Stimulated activated naive CD8-positive, alpha-beta T cell treated with anti-CD3 and anti-CD28 coated beads, Interleukin-15, amount 100 ng/mL, for 72 hours (primary cell): ENCODE results near the gene DIPK1B.

ENCODE experiments used
- ATAC-seq: fragments of 150-1000 bp; cut with Tn5 transposase; 2 replicates; pipeline ENCODE4 v1.10.0; 2021; ENCODE audit warnings: mild to moderate bottlenecking, moderate library complexity
- DNase-seq, 2 donors: peaks; one replicate each; pipeline ENCODE4 v3.0.0; 2021 to 2022
- H3K27ac Mint-ChIP-seq, 2 donors: one replicate each; pipeline ENCODE4 v1.8.0; 2022; ENCODE audit warnings: mild to moderate bottlenecking in 2 of 2, mixed read lengths in 2 of 2, moderate library complexity in 2 of 2
- H3K27me3 Mint-ChIP-seq: one replicate; pipeline ENCODE4 v1.8.0; 2022; ENCODE audit warnings: mixed read lengths
- H3K4me1 Mint-ChIP-seq: one replicate; pipeline ENCODE4 v1.8.0; 2022; ENCODE audit warnings: mild to moderate bottlenecking, mixed read lengths
- H3K4me3 Mint-ChIP-seq, 2 donors: one replicate each; pipeline ENCODE4 v1.8.0; 2022; ENCODE audit warnings: mild to moderate bottlenecking in 2 of 2, mixed read lengths in 2 of 2, moderate library complexity in 1 of 2
- H3K9me3 Mint-ChIP-seq, 2 donors: one replicate each; pipeline ENCODE4 v1.8.0; 2022; ENCODE audit warnings: mixed read lengths in 2 of 2

DIPK1B gene

GRCh38 chr9:136714096-136714892, 1.9 kb downstream of the DIPK1B start:
- Mint-ChIP-seq H3K4me3 (peak overlapping the region in 1 of 2 donors; percentile 24), H3K27me3 (peaks cover 59% of the 10 kb centered on the region)

GRCh38 chr9:136714893-136715274, 2.5 kb downstream of the DIPK1B start:
- DNase-seq (no peak), ATAC-seq (no peak)
- Mint-ChIP-seq H3K27me3 (peaks cover 53% of the 10 kb centered on the region), H3K4me3 (no peak overlapping the region), H3K9me3 (no peaks in the 10 kb centered on the region), H3K27ac (no peak overlapping the region), H3K4me1 (peaks cover 29% of the 10 kb centered on the region)

More at GRCh38 chr9:136714096-136714892, 1.9 kb downstream of the DIPK1B start:
- Mint-ChIP-seq H3K27ac (peak overlapping the region in 1 of 2 donors; percentile 54), H3K9me3 (no peaks in the 10 kb centered on the region), H3K4me1 (peaks cover 26% of the 10 kb centered on the region)
- DNase-seq (no peak), ATAC-seq (no peak)

DNA sequence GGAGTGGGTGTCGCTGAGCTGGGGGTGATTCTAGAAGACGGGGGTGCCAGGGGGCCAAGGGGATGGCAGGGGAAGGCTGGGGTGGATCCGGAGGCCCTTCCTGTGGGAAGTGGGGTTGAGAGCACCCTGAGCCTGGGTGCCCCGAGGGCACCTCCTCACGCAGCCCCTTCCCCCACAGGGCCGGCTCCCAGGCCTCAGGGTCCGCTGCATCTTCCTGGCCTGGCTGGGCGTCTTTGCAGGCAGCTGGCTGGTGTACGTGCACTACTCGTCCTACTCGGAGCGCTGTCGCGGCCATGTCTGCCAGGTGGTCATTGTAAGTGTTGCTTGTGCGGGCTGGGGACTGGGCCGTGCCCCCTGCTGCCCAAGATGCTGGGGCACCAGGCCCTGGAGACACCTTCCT, 5.0 kb downstream of the DIPK1B start:
- no peak for ATAC-seq
- no peak overlapping the region for H3K4me3 Mint-ChIP-seq
- H3K27me3 Mint-ChIP-seq = peaks cover 32% of the 10 kb centered on the region
- H3K27ac Mint-ChIP-seq = no peak overlapping the region
- no peak for DNase-seq
- peaks cover 29% of the 10 kb centered on the region for H3K4me1 Mint-ChIP-seq
- no peaks in the 10 kb centered on the region for H3K9me3 Mint-ChIP-seq

DNA sequence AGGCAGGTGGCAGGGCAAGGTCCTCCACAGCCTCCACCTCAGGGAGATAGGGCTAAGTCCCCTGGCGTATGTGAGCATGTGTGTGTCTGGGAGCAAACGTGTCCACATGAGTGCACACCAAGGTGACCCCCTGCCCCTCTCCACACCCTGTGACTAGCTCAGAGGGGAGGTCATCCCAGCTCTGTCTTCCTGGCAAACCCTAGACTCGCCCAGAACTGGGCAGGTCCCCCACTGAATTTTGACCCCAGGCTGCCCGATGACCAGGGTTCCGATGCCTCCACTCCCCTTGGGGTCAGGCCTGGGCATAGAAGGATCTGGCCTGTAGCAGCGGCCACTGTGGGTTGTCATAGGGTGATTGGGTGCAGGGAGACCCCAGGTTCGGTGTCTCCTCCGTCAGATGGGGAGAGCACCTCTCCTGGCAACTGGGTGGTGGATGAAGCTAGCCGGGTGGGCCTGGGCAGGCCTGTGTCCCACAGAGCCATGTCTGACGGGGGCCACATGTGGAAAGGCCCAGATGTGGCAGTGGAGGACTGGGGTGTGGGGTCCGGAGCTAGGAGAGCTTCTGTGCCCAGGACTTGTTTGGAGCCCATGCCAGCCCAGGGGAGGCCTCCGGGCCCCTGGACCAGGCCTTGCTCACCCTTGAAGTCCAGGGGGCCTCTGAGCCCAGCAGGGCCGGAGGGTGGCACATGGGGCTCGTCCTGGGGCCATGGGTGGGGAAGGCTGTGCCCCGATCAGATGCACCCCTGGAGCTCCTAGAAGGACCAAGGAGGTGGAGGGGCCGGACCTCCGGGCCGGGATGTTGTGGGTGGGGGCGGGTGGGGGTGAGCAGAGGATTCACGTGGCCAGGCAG, 6.2 kb downstream of the DIPK1B start:
- no peaks in the 10 kb centered on the region for H3K9me3 Mint-ChIP-seq
- no peak overlapping the region for H3K27ac Mint-ChIP-seq
- peaks cover 30% of the 10 kb centered on the region for H3K4me1 Mint-ChIP-seq
- no peak overlapping the region for H3K4me3 Mint-ChIP-seq
- DNase-seq (no peak), ATAC-seq (peak; percentile 10)
- peaks cover 24% of the 10 kb centered on the region for H3K27me3 Mint-ChIP-seq

GRCh38 chr9:136719195-136719880, 7.0 kb downstream of the DIPK1B start:
- Mint-ChIP-seq H3K4me3 (no peak overlapping the region), H3K9me3 (no peaks in the 10 kb centered on the region), H3K27ac (no peak overlapping the region), H3K4me1 (peaks cover 31% of the 10 kb centered on the region), H3K27me3 (peaks cover 17% of the 10 kb centered on the region)
- DNase-seq (no peak), ATAC-seq (peak; percentile 30)

DNA sequence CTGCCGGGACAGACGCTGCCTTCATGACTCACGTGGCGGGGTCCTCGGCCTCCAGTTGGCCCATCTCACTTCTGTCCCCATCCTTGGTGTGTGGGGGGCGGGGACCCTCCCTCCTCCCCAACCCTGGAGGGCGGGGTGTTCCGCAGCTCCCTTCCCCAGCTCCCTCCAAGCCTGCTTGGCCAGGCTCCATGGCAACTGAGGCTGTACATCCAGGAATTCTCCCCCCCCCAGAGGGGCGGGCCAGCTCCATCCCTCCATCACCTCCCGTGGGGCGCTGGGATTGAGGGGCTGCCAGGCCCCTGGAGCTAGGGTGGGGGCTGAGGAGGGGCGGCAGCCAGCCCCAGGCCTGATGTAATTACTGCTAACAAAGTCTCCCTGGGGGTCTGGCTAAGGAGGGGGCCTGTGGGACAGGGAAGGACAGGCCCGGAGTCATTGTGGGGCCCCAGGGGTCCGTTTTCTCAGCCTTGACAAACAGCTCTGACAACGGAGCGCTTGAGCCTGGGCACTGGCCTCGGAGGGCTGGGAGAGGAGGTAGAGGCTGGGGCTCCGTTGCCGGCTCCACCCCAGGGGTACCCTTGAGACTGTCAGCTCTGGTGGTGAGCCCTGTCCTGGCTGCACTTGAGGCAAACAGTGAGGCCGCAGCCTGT, 8.0 kb downstream of the DIPK1B start:
- Mint-ChIP-seq H3K27ac (peak overlapping the region in 1 of 2 donors; percentile 82), H3K27me3 (peaks cover 9% of the 10 kb centered on the region), H3K9me3 (no peaks in the 10 kb centered on the region), H3K4me3 (no peak overlapping the region), H3K4me1 (peaks cover 42% of the 10 kb centered on the region)
- DNase-seq (no peak), ATAC-seq (no peak)

DNA sequence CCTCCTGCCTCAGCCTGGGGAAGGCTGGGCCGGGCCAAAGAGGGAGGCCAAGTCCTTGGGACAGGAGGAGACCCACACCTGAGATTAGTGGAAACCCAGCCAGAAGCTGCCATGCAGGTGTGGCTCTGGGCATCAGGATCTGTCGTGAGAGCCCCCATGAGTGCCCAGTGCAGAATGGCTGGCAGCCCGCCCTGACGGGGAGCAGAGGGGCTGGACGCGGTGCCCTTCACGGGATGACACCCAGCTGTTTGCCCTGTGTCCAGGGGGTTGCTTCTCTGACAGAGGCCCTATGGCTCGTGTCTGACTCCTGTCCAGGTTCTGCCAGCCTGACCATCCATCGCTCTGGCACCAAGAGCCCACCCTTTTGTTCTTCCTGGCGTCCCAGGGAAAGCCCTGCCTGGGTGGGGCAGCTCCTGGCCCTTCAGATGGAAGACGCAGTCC, 8.5 kb downstream of the DIPK1B start:
- H3K4me3 Mint-ChIP-seq = no peak overlapping the region
- no peak for ATAC-seq
- H3K4me1 Mint-ChIP-seq = peaks cover 47% of the 10 kb centered on the region
- no peaks in the 10 kb centered on the region for H3K9me3 Mint-ChIP-seq
- no peak for DNase-seq
- H3K27me3 Mint-ChIP-seq = peaks cover 4% of the 10 kb centered on the region
- peak overlapping the region in 1 of 2 donors; percentile 9 for H3K27ac Mint-ChIP-seq

DNA sequence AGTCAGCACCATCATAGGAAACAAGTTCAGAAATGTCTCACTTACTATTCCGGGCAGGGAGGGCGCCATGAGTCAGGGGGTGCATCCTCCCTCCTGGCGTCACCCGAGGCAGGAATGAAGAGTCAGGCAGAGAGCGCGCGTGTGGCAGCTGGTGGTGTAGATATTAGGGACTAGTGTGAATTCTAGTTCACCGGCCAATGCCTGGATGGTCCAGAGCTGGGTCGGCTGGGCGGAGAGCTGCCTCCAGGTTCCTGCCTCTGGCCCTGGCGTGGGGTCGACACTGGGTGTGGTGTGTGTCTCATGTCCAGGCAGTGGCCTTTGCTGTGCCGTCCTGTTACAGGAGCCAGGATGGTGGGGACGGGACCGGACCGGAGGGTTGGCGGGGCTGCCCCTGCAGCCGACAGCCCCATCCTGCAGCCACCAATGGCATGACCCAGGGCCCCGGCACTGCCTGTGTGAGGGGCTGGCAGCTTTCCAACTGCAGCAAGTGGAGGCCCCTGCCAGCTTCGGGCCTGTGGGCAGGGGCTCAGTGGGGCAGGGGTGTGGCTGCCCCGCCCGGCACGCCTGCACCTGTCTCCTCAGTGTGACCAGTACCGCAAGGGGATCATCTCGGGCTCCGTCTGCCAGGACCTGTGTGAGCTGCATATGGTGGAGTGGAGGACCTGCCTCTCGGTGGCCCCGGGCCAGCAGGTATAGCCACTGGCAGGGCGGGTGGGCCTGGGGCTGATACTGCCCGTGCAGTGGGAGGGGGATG, 9.1 kb downstream of the DIPK1B start:
- no peak overlapping the region for H3K4me3 Mint-ChIP-seq
- H3K27ac Mint-ChIP-seq = peak overlapping the region in 1 of 2 donors; percentile 9
- DNase-seq (no peak), ATAC-seq (no peak)
- no peaks in the 10 kb centered on the region for H3K9me3 Mint-ChIP-seq
- H3K27me3 Mint-ChIP-seq = no peaks in the 10 kb centered on the region
- H3K4me1 Mint-ChIP-seq = peaks cover 53% of the 10 kb centered on the region

DNA sequence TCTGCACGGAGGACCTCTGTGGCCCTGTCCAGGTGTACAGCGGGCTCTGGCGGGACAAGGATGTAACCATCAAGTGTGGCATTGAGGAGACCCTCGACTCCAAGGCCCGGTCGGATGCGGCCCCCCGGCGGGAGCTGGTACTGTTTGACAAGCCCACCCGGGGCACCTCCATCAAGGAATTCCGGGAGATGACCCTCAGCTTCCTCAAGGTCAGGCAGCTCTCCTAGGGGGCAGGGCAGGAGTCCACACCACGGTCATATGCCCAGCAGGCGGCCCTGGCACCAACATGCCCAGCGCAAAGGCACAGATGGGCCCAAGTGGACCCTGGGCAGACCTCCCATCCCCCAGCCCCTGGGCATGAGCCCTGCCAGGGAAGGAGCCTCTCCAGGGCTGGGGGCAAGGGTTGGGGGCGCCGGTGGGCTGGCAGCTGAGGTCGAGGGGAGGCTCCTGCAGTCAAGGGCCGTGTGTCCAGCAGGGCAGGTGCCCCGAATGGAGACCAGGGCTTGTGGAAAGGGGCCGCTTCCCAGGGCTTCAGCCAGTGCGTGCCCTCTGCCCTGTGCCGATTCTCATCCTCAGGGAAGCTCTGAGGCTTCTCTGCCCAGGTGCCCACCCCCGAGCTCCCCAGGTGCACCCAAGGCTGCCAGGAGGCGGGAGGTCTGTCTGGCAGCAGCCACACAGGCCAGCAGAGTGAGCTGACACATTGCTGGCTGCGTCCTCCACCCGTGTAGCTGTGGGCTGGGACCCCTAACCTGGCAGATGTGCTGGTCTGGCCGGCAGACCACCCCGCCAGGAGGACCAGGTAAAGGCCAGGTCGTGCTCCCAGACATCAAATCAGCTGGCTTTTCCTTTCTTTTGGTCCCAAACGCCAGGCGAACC, 10.0 kb downstream of the DIPK1B start:
- Mint-ChIP-seq H3K9me3 (no peaks in the 10 kb centered on the region), H3K4me3 (no peak overlapping the region), H3K27ac (no peak overlapping the region), H3K4me1 (peaks cover 59% of the 10 kb centered on the region), H3K27me3 (no peaks in the 10 kb centered on the region)
- DNase-seq (no peak), ATAC-seq (no peak)

DNA sequence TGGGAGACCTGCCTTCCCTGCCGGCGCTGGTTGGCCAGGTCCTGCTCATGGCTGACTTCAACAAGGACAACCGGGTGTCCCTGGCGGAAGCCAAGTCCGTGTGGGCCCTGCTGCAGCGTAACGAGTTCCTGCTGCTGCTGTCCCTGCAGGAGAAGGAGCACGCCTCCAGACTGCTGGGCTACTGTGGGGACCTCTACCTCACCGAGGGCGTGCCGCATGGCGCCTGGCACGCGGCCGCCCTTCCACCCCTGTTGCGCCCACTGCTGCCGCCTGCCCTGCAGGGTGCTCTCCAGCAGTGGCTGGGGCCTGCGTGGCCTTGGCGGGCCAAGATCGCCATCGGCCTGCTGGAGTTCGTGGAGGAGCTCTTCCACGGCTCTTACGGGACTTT, 10.6 kb downstream of the DIPK1B start:
- Mint-ChIP-seq H3K4me3 (no peak overlapping the region), H3K27me3 (no peaks in the 10 kb centered on the region), H3K4me1 (peaks cover 59% of the 10 kb centered on the region), H3K9me3 (no peaks in the 10 kb centered on the region), H3K27ac (peak overlapping the region in 1 of 2 donors; percentile 12)
- no peak for ATAC-seq
- DNase-seq = no peak

GRCh38 chr9:136723362-136723976, 11.1 kb downstream of the DIPK1B start:
- Mint-ChIP-seq H3K4me1 (peaks cover 57% of the 10 kb centered on the region), H3K27ac (peak overlapping the region in 1 of 2 donors; percentile 33)

GRCh38 chr9:136723989-136724388, 11.6 kb downstream of the DIPK1B start:
- H3K4me3 Mint-ChIP-seq = no peak overlapping the region
- ATAC-seq = no peak
- no peaks in the 10 kb centered on the region for H3K27me3 Mint-ChIP-seq
- no peak for DNase-seq
- peaks cover 54% of the 10 kb centered on the region for H3K4me1 Mint-ChIP-seq
- H3K9me3 Mint-ChIP-seq = no peaks in the 10 kb centered on the region
- peak overlapping the region in 1 of 2 donors; percentile 33 for H3K27ac Mint-ChIP-seq

More at GRCh38 chr9:136723362-136723976, 11.1 kb downstream of the DIPK1B start:
- no peaks in the 10 kb centered on the region for H3K9me3 Mint-ChIP-seq
- H3K4me3 Mint-ChIP-seq = peak overlapping the region in 1 of 2 donors; percentile 21
- no peaks in the 10 kb centered on the region for H3K27me3 Mint-ChIP-seq
- DNase-seq = no peak
- ATAC-seq = no peak

DNA sequence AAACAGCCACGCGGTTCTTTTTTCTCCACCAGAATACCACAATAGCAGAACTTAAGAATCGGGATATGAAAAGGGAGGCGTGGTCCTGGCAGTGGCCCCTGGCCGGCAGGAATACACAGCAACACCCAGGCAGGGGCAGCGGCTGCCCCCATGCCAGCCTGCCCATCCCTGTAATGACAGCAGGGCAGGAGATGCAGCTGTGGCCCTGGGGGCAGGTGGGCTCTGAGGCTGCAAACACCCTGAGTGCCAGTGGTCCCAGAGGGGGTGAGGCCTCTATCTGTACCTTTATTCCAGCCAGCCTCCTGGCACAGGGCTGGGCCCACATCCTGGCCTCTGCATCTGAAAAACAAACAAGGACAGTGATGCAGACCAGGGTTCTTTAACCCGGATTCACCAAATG, 12.4 kb downstream of the DIPK1B start:
- H3K27ac Mint-ChIP-seq = peak overlapping the region in 1 of 2 donors; percentile 57
- peaks cover 56% of the 10 kb centered on the region for H3K4me1 Mint-ChIP-seq
- DNase-seq = no peak
- no peaks in the 10 kb centered on the region for H3K9me3 Mint-ChIP-seq
- H3K4me3 Mint-ChIP-seq = peak overlapping the region in 1 of 2 donors; percentile 26
- ATAC-seq = no peak
- no peaks in the 10 kb centered on the region for H3K27me3 Mint-ChIP-seq
